Right lobe of liver (tissue), 4 donors: ENCODE results near the gene TIMM8B.

Experiments used
- POLR2A ChIP-seq: fragments of 450-650 bp; IDR thresholded peaks from one replicate; pipeline ENCODE4 v1.6.1; 2017; ENCODE audit warnings: antibody characterized with exemption, mild to moderate bottlenecking
- TF ChIP-seq, protein P1 (sequence below), 4 donors: fragments of 200-600 bp in 3 of 4; fragments of 450-650 bp in 1 of 4; IDR thresholded peaks; one replicate each; pipeline versions ENCODE4 v1.5.1 to v1.8.0; 2016 to 2022; ENCODE audit warnings: antibody characterized with exemption in 4 of 4, mild to moderate bottlenecking in 2 of 4
- donor health status: DM: no; HTN: no; CAD: no.
- donor health status: DM: no; HTN: no; CAD: no.
- donor health status: DM: no; HTN: yes; CAD: no.

DNA sequence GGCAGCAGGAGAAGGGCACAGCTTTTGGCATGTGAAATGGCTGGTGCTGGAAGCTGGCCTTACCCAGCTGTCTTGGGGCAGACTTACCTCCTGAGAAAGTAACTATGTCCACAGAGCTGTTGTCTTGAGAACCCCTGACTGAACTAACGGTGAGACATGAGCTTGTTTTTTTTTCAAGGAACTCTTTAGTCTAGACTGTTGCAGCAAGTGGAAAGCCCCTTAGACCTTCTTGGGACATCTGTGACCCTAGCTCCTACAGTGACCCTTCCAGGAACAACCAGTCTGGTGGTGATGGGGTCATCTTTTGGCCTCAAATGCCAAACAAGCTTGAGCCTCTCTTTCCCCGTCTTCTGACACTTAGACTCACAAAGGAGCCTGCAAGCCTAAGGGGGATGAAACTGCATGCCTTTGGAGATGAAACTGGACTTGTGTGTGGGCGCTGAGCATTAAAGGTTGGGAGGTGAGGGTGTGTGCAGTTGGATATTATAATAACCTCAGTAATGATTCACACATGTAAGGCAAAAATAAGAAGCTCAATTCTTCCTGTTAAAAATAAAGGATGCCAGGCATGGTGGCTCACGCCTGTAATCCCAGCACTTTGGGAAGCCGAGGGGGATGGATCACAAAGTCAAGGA is 35.5 kb upstream of the TIMM8B start:
- TF ChIP-seq, protein P1, sequence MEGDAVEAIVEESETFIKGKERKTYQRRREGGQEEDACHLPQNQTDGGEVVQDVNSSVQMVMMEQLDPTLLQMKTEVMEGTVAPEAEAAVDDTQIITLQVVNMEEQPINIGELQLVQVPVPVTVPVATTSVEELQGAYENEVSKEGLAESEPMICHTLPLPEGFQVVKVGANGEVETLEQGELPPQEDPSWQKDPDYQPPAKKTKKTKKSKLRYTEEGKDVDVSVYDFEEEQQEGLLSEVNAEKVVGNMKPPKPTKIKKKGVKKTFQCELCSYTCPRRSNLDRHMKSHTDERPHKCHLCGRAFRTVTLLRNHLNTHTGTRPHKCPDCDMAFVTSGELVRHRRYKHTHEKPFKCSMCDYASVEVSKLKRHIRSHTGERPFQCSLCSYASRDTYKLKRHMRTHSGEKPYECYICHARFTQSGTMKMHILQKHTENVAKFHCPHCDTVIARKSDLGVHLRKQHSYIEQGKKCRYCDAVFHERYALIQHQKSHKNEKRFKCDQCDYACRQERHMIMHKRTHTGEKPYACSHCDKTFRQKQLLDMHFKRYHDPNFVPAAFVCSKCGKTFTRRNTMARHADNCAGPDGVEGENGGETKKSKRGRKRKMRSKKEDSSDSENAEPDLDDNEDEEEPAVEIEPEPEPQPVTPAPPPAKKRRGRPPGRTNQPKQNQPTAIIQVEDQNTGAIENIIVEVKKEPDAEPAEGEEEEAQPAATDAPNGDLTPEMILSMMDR (IDR thresholded peaks at IDR 0.05) = no peak
- TF ChIP-seq POLR2A = no peak
